SK-N-SH (cell line): Measurements from ENCODE around the gene TTC28. TPM values are rescaled to one million over a fixed set of nuclear protein-coding genes. Genes with fewer than 3 reads are reported as not detected.

ENCODE experiments used
- CTCF ChIA-PET: fragments of 300-600, 350-600 bp; formaldehyde crosslinking; extraction: SDS; loops from one replicate; lab custom pipeline; 2021; lab: Yijun Ruan, JAX
- POLR2A ChIA-PET: fragments of 350-600 bp; sonication (Branson Sonifier 250); formaldehyde crosslinking; extraction: SDS; loops from one replicate; lab custom pipeline; 2020; ENCODE audit warnings: antibody characterized with exemption, inconsistent platforms; lab: Yijun Ruan, JAX
- DNase-seq: peaks from one replicate; pipeline ENCODE4 v3.0.0; 2012
- H2AFZ ChIP-seq: fragments of 200-600 bp; sonication (generic); 2 replicates; pipeline ENCODE4 v1.8.1; 2016; ENCODE audit warnings: antibody characterized with exemption, mild to moderate bottlenecking, low read depth
- H3F3A ChIP-seq: fragments of 200-600 bp; sonication (generic); replicated peaks from 2 replicates; pipeline ENCODE3; 2016; ENCODE audit warnings: antibody characterized with exemption, mild to moderate bottlenecking; ENCODE audit not compliant: insufficient read depth
- H3K27ac ChIP-seq, 2 experiments: fragments of 200-500 bp in 1 of 2; fragments of 200-600 bp in 1 of 2; sonication (Bioruptor generic) in 1 of 2; sonication (generic), shearing (Covaris generic) in 1 of 2; 2 replicates each; pipeline versions ENCODE4 v1.5.1 to v1.6.1; 2014 to 2016; ENCODE audit warnings: low read depth in 2 of 2, inconsistent platforms in 1 of 2, low read length in 1 of 2, mild to moderate bottlenecking in 1 of 2, mixed read lengths in 1 of 2
- H3K27me3 ChIP-seq: fragments of 200-600 bp; sonication (generic), shearing (Covaris generic); 2 replicates; pipeline ENCODE4 v1.6.1; 2016; ENCODE audit warnings: mixed run types; ENCODE audit not compliant: insufficient read depth
- H3K36me3 ChIP-seq, 2 experiments: fragments of 200-500 bp in 1 of 2; fragments of 200-600 bp in 1 of 2; sonication (Bioruptor generic) in 1 of 2; sonication (generic) in 1 of 2; replicated peaks in 1 of 2; 2 replicates each; pipeline versions ENCODE3 to v1.5.1; 2014 to 2016; ENCODE audit warnings: low read length in 1 of 2, mild to moderate bottlenecking in 1 of 2; ENCODE audit not compliant: insufficient read depth in 2 of 2, control insufficient read depth in 1 of 2
- H3K4me1 ChIP-seq, 2 experiments: fragments of 200-500 bp in 1 of 2; fragments of 200-600 bp in 1 of 2; sonication (Bioruptor generic) in 1 of 2; sonication (generic), shearing (Covaris generic) in 1 of 2; 2 replicates each; pipeline versions ENCODE4 v1.5.1 to v1.6.1; 2014 to 2016; ENCODE audit warnings: low read depth in 1 of 2, low read length in 1 of 2, mixed run types in 1 of 2; ENCODE audit not compliant: insufficient read depth in 2 of 2, control insufficient read depth in 1 of 2
- H3K4me2 ChIP-seq: fragments of 200-600 bp; sonication (generic), shearing (Covaris generic); 2 replicates; pipeline ENCODE4 v1.6.1; 2017; ENCODE audit warnings: mixed run types
- H3K4me3 ChIP-seq, 2 experiments: fragments of 200-500 bp in 1 of 2; fragments of 200-600 bp in 1 of 2; sonication (Bioruptor generic) in 1 of 2; sonication (generic), shearing (Covaris generic) in 1 of 2; 2 replicates each; pipeline versions ENCODE4 v1.5.1 to v1.8.1; 2014 to 2016; ENCODE audit warnings: low read depth in 2 of 2, inconsistent platforms in 1 of 2, low read length in 1 of 2, mild to moderate bottlenecking in 1 of 2, mixed read lengths in 1 of 2, moderate library complexity in 1 of 2
- H3K79me2 ChIP-seq: fragments of 200-600 bp; sonication (generic); 2 replicates; pipeline ENCODE4 v1.8.1; 2017; ENCODE audit warnings: mild to moderate bottlenecking; ENCODE audit not compliant: insufficient read depth
- H3K9ac ChIP-seq: fragments of 200-600 bp; sonication (generic); 2 replicates; pipeline ENCODE4 v1.6.1; 2017; ENCODE audit warnings: mixed run types
- H3K9me2 ChIP-seq: fragments of 200-600 bp; sonication (generic); 2 replicates; pipeline ENCODE4 v1.6.1; 2017; ENCODE audit warnings: mixed run types
- H3K9me3 ChIP-seq: fragments of 200-600 bp; sonication (generic); 2 replicates; pipeline ENCODE4 v1.6.1; 2017; ENCODE audit warnings: mixed run types, mild to moderate bottlenecking, moderate library complexity
- H4K20me1 ChIP-seq: fragments of 200-600 bp; sonication (generic); 2 replicates; pipeline ENCODE4 v1.6.1; 2017; ENCODE audit warnings: mild to moderate bottlenecking, mixed run types; ENCODE audit not compliant: insufficient read depth
- CHD2 ChIP-seq: fragments of 150-350 bp; IDR thresholded peaks from 2 replicates; pipeline ENCODE4 v1.6.1; 2018; ENCODE audit warnings: low read length; ENCODE audit not compliant: partially characterized antibody
- CTCF ChIP-seq: fragments of 200-600 bp; sonication (generic); IDR thresholded peaks from 2 replicates; pipeline ENCODE4 v1.6.1; 2017; ENCODE audit warnings: antibody characterized with exemption, mild to moderate bottlenecking, moderate library complexity
- EP300 ChIP-seq, 2 experiments: IDR thresholded peaks; 2 replicates each; pipeline versions ENCODE4 v1.4.0 to v1.6.1; 2012; ENCODE audit warnings: borderline replicate concordance in 1 of 2, low read depth in 1 of 2, low read length in 1 of 2
- FOSL2 ChIP-seq: IDR thresholded peaks from 2 replicates; pipeline ENCODE4 v1.4.0; 2012; ENCODE audit warnings: low read depth, mild to moderate bottlenecking, moderate library complexity, borderline replicate concordance
- GABPA ChIP-seq: IDR thresholded peaks from 2 replicates; pipeline ENCODE4 v1.4.0; 2012; ENCODE audit warnings: low read depth, mild to moderate bottlenecking
- JUND ChIP-seq: IDR thresholded peaks from 2 replicates; pipeline ENCODE4 v1.4.0; 2012
- MAX ChIP-seq: IDR thresholded peaks from 2 replicates; pipeline ENCODE4 v1.4.0; 2012; ENCODE audit warnings: low read depth
- MXI1 ChIP-seq: IDR thresholded peaks from 2 replicates; pipeline ENCODE4 v1.6.1; 2012; ENCODE audit warnings: mild to moderate bottlenecking, low read depth, low read length, improper control_type of control experiment
- NRF1 ChIP-seq: IDR thresholded peaks from 2 replicates; pipeline ENCODE4 v1.6.1; 2012; ENCODE audit warnings: low read depth, mild to moderate bottlenecking, low read length
- POLR2AphosphoS5 ChIP-seq: IDR thresholded peaks from 2 replicates; pipeline ENCODE4 v1.6.1; 2012; ENCODE audit warnings: low read depth, low read length
- REST ChIP-seq: IDR thresholded peaks from 2 replicates; pipeline ENCODE4 v1.6.1; 2012; ENCODE audit warnings: mild to moderate bottlenecking, low read depth, low read length, moderate library complexity
- TCF12 ChIP-seq: IDR thresholded peaks from 2 replicates; pipeline ENCODE4 v1.4.0; 2012
- WGBS: methylation state at CpG from one replicate; pipeline ENCODE4 v1.1.6; 2017; ENCODE audit warnings: low lambda C conversion rate; 5-methylcytosine and 5-hydroxymethylcytosine counted together
- polyA plus RNA-seq, 3 experiments: library from polyadenylated mRNA; depleted of rRNA; stranded (reverse); fragments of >200 nt; gene quantifications; 2 replicates each; pipeline ENCODE4 v1.2.3, GENCODE V29; 2012

Gene TTC28
- polyA plus RNA-seq, 1 of the 3 experiments (the other 2 are of a cell fraction) = 5.9 TPM

GRCh38 chr22:28711341-28711740 is 31.7 kb upstream of the TTC28 start:
- H3F3A ChIP-seq = peaks cover 42% of the 10 kb centered on the region
- DNase-seq = no peak
- ChIA-PET POLR2A (no interaction called here), CTCF (interaction anchor here (1.9 kb wide), 1 partner anchor 15 kb away, joined by 4 read pairs; no protein-coding TSS in a partner anchor)
- no peaks in the 10 kb centered on the region for H3K9me2 ChIP-seq
- H3K4me2 ChIP-seq = peak overlapping the region; percentile 55
- no peaks in the 10 kb centered on the region for H3K27me3 ChIP-seq
- no peak overlapping the region for H3K4me3 ChIP-seq
- H3K9ac ChIP-seq = peak overlapping the region; percentile 7; the same call in 1 of the 2 replicates
- WGBS = 37% methylated on average over 2 of the region's 2 CpGs
- H4K20me1 ChIP-seq = no peaks in the 10 kb centered on the region
- H3K36me3 ChIP-seq = peaks cover 0 to 3% of the 10 kb centered on the region in 2 experiments
- H3K79me2 ChIP-seq = no peaks in the 10 kb centered on the region
- peaks cover 17 to 35% of the 10 kb centered on the region in 2 experiments; a peak in 3 of 4 replicates for H3K4me1 ChIP-seq
- no peak for TF ChIP-seq GABPA
- no peak for TF ChIP-seq REST
- no peak for TF ChIP-seq MXI1
- H2AFZ ChIP-seq = peak overlapping the region; percentile 57
- H3K9me3 ChIP-seq = no peaks in the 10 kb centered on the region
- H3K27ac ChIP-seq = peak overlapping the region; percentile 87 to 92

GRCh38 chr22:28710576-28711191 is 31.0 kb upstream of the TTC28 start:
- peak overlapping the region; percentile 87 to 92 for H3K27ac ChIP-seq
- peak overlapping the region in 1 of 2 experiments; percentile 7; a peak in 1 of 4 replicates for H3K4me3 ChIP-seq
- H3F3A ChIP-seq = peaks cover 42% of the 10 kb centered on the region
- H3K9me3 ChIP-seq = no peaks in the 10 kb centered on the region
- 11% methylated on average over 3 of the region's 3 CpGs for WGBS
- peak; percentile 65; the same call in 1 of the 2 replicates for TF ChIP-seq TCF12
- no peak for TF ChIP-seq NRF1
- TF ChIP-seq JUND = peak; percentile 67
- peak; percentile 59; the same call in 1 of the 2 replicates for TF ChIP-seq MXI1
- peak; percentile 27 for TF ChIP-seq CTCF
- TF ChIP-seq EP300 (IDR thresholded peaks at IDR 0.05; ENCODE audit: borderline replicate concordance in 1 of 2, low read depth in 1 of 2, low read length in 1 of 2) = peak in 1 of 2 experiments; percentile 25; a peak in 2 of 4 replicates
- peak; percentile 41; the same call in 1 of the 2 replicates for TF ChIP-seq POLR2AphosphoS5
- TF ChIP-seq FOSL2 = peak; percentile 54; the same call in 1 of the 2 replicates
- peak; percentile 29; the same call in 1 of the 2 replicates for TF ChIP-seq MAX
- TF ChIP-seq CHD2 = no peak
- peaks cover 0 to 3% of the 10 kb centered on the region in 2 experiments for H3K36me3 ChIP-seq
- H3K79me2 ChIP-seq = no peaks in the 10 kb centered on the region
- H3K9me2 ChIP-seq = no peaks in the 10 kb centered on the region
- no peaks in the 10 kb centered on the region for H4K20me1 ChIP-seq
- H3K4me2 ChIP-seq = peak overlapping the region; percentile 55
- ChIA-PET CTCF (interaction anchor here (0.8 to 2.3 kb wide), 3 partner anchors 14 to 110 kb away, joined by 3 to 12 read pairs (median 4); no protein-coding TSS in a partner anchor), POLR2A (interaction anchor here (0.5 kb wide), 1 partner anchor 101 kb away, joined by 3 read pairs; no protein-coding TSS in a partner anchor)
- DNase-seq = peak; percentile 42
- H3K27me3 ChIP-seq = no peaks in the 10 kb centered on the region
- H2AFZ ChIP-seq = peak overlapping the region; percentile 6
- H3K4me1 ChIP-seq = peaks cover 17 to 35% of the 10 kb centered on the region in 2 experiments; a peak in 3 of 4 replicates
- H3K9ac ChIP-seq = peak overlapping the region; percentile 7; the same call in 1 of the 2 replicates
